Measurements from ENCODE around the gene SLC6A12.

Gene SLC6A12

DNA sequence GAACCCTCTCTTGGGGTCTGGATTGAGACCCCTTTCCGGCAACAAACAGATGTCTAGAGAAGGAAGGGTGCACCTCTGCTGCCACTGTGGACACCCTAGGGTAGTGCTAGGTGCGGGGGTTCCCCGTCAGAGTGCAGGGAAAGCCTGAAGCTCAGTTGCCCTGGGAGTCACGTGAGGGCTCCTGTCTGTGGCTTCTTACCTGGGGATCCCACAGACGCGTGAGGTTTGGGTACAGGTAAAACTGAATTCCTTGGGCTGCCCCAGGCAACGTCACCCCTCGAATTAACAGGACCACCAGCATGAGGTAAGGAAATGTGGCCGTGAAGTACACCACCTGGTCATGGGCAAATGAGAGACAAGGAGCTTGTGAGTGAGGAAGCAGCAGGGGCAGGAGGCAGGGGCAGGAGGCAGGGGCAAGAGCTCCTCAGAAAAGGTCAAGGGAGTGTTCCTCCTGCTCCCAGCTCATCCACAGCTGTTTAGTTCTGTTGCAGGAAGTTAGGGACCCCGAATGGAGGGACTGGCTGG lies 21.0 kb upstream of the SLC6A12 start:
- DNase-seq (ENCODE audit: low read depth, low spot score) = no peak

GRCh38 chr12:234019-234418 lies 20.1 kb upstream of the SLC6A12 start:
- no peak for DNase-seq (ENCODE audit: low read depth, low spot score)

DNA sequence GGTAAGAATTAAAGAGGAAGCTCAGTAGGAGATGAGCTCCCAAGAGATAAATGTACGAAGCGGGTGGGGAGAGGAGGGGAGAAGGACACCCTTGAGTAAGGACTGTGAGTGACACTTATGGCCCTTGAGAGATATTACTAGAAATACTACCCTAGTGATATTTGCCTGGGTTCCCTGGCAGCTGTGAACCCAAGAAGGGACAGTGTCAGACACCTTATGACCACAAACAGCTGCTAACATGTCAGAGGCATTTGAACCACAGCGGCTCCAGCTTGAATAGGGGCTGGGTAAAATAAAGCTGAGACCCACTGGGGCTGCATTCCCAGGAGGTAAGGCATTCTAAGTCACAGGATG lies 19.6 kb upstream of the SLC6A12 start:
- no peak for DNase-seq (ENCODE audit: low read depth, low spot score)

- DNase-seq (ENCODE audit: low read depth, low spot score) = no peak
Measured at GRCh38 chr12:232731-233614, 19.0 kb upstream of the SLC6A12 start.

GRCh38 chr12:230925-231671 lies 17.1 kb upstream of the SLC6A12 start:
- DNase-seq (ENCODE audit: low read depth, low spot score) = no peak

GRCh38 chr12:229441-230191 lies 15.7 kb upstream of the SLC6A12 start:
- peak; percentile 65 for DNase-seq (ENCODE audit: low read depth, low spot score)

DNA sequence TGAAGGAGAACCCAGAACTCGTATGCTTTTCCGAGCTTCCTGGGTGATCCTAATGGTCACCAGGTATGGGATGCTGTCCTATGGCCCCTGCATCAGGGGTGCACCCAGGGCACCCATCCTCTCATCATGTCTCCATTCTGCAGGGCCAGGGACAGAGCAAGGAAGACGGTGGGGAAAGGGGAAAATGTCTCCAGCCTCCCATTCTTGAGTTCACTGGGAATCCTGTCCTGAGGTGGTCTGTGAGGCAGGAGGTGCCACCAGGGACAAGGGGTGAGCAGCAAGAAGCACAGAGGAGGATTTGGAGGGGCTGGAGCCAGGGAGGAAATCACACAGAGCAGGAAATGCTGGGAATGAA lies 14.9 kb upstream of the SLC6A12 start:
- no peak for DNase-seq (ENCODE audit: low read depth, low spot score)

- DNase-seq (ENCODE audit: low read depth, low spot score) = peak; percentile 57
Measured at GRCh38 chr12:227923-228845, 14.2 kb upstream of the SLC6A12 start.

- no peak for DNase-seq (ENCODE audit: low read depth, low spot score)
Measured at GRCh38 chr12:227286-227915, 13.4 kb upstream of the SLC6A12 start.

- DNase-seq (ENCODE audit: low read depth, low spot score) = no peak
Measured at GRCh38 chr12:226401-226800, 12.4 kb upstream of the SLC6A12 start.

DNA sequence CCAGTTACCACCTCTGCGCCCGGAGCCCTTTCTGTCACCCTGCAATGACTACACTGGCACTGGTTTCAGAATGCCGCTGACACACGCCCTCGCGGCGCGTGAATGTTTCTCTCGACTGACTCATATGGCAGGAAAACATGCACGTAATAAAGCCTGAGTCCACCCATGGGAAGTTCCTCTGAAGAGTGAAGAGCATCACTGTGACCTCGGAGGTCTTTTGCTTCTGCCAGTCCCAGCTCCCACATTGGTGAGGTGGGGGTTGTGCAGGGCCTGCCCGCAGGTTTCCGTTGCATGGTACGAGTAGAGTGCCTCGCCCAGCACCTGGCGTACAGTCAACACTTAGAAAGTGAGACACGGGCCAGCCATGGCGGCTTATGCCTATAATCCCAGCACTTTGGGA lies 11.1 kb upstream of the SLC6A12 start:
- no peak for DNase-seq (ENCODE audit: low read depth, low spot score)

- no peak for DNase-seq (ENCODE audit: low read depth, low spot score)
Measured at GRCh38 chr12:224330-224729, 10.4 kb upstream of the SLC6A12 start.

DNA sequence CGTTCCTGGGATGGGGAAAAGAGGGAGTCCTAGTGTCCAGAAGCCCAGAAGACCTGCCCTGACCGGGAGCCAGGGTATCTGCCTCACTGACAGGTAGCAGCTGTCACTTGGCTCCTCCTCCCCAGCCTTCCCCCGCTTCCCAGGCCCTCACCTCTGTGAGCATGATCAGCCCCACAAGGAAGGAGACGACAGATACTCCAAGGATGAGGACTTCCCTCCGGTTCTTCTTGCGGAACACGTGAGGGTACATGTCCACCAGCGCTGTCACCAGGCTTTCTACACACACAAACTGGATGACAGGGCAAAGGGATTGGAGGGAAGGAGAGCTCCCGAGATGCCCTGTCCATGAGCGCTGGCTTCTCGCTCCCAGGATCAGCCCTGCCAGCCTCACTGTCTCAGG lies 9.9 kb upstream of the SLC6A12 start:
- DNase-seq (ENCODE audit: low read depth, low spot score) = no peak

DNA sequence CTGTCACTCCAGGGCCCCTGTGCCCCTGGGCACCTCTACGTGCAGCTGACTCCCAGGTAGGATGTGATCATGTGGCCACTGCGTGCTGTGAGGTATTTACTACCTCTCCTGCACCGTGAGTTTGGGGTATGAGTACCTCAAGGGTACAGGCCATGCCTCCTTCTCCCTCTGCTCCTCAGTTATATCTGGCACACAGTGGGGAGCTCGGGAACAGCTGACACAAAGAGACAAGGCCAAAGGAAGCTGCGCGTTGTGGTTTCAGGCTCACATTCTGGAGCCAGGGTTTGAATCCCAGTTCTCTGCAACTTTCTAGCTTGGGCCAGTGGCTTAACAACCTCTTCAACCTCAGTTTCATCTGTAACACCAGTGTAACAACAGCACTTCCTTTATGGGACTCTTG lies 7.8 kb upstream of the SLC6A12 start:
- no peak for DNase-seq (ENCODE audit: low read depth, low spot score)

GRCh38 chr12:220946-221550 lies 7.1 kb upstream of the SLC6A12 start:
- DNase-seq (ENCODE audit: low read depth, low spot score) = no peak

GRCh38 chr12:220491-220890 lies 6.5 kb upstream of the SLC6A12 start:
- no peak for DNase-seq (ENCODE audit: low read depth, low spot score)

- DNase-seq (ENCODE audit: low read depth, low spot score) = no peak
Measured at GRCh38 chr12:219891-220352, 6.0 kb upstream of the SLC6A12 start.

DNA sequence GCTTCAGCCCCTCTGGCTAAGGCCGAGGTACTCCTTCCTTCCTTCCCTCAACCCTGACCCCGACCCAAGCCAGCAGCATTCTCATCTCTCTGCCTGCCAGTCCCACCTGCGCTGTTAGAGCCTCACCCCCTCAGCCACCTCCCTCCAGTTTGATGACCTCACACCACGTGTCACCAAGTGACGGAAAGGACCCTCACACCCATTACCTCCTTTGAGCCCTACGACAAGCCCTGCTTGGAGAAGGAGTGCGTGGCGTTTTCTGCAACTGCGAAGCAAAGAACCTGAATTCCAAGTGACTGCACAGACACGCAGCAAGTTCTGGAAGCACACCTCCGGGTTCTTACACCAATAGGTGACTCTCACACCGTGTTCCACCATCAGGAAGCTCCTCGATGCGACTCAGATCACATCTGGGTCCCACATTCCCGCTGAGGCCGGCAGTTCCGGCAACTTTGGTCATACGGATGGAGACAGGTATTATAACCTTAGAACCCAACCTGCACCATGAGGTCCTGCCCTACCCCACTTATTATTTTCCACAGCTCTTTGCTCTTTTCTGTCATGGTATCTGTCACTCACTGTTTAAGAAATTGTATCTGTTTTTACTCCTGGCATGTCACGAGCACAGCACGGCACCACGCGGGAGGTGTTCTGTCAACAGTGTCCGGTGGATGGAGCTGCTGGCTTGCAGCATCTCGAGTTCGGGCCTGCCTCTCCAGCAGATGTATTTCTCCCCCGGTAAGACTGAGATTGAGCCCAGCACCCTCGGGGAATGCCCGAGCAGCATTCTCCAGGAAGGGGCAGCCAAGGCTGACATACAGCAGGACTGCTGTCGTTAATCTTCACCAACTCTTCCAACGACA lies 5.0 kb upstream of the SLC6A12 start:
- no peak for DNase-seq (ENCODE audit: low read depth, low spot score)

DNA sequence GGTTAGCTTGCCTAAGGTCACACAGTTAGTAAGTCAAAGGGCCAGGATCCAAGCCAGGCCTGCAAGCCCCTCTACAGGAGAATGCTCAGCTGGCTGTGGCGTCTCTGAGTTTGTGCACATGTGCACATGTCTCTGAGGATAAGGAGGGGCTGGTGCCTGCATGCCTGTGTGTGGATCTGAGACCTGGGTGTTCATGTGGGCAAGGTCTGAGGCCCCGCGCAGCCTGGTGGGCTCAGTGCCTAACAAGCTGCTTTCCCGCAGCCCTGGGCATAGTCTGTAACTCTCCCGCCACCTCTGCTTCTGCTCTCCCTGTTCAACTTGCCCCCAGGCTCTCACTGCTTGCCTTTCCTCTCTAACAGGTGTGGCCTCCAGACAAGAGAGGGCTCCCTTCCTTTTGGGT lies 4.3 kb upstream of the SLC6A12 start:
- DNase-seq (ENCODE audit: low read depth, low spot score) = no peak
